Measurements from ENCODE around the gene FTCD.

- TF ChIP-seq CTCF (IDR thresholded peaks at IDR 0.05): no peak
- no peak for TF ChIP-seq POLR2A (IDR thresholded peaks at IDR 0.05)
These were observed 36.8 kb downstream of the FTCD start for GRCh38 chr21:46118316-46119143.
